ENCODE measurements around the gene MAP2K7. TPM values are rescaled to one million over a fixed set of nuclear protein-coding genes. Genes with fewer than 3 reads are reported as not detected.

The MAP2K7 gene
- polyA plus RNA-seq, 1 donor (not counting 4 experiments of a cell fraction or from before 2014, with no cell fraction given), result 8.4 TPM

DNA sequence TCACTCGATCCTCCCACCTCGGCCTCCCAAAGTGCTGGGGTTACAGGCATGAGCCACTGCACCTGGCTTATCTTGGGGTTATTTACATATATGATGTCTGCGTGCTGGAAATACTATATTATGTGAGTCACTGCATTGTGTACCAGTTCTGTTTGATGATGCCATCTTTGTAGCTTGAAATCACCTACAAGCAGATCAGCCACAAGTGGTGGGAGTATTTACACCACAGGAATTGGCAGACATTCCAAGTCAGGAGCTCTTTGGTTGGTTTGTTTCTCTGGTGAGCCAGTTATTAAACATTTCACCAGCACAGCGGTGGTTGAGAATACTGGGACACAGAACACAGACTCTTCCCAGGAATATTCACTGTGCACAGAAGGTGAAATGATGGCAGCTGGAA lies 44.3 kb downstream of the MAP2K7 start:
- Histone ChIP-seq H4K20me1 (ENCODE audit: control insufficient read depth, extremely low read depth, insufficient read depth, low read length) (no peaks in the 10 kb centered on the region), H3K27me3 (ENCODE audit: control insufficient read depth, extremely low read depth, insufficient read depth, low read length) (no peaks in the 10 kb centered on the region), H3K36me3 (ENCODE audit: control insufficient read depth in 2 of 2, extremely low read depth in 1 of 2, insufficient read depth in 2 of 2, low read length in 2 of 2) (no peaks in the 10 kb centered on the region), H3K4me2 (ENCODE audit: control insufficient read depth, extremely low read depth, insufficient read depth, low read depth, low read length) (no peak overlapping the region), H3K79me2 (ENCODE audit: control insufficient read depth, insufficient read depth, low read length) (peaks cover 4% of the 10 kb centered on the region), H2AFZ (ENCODE audit: control insufficient read depth, low read length) (no peak overlapping the region), H3K4me3 (ENCODE audit: control insufficient read depth in 2 of 3, extremely low read depth in 1 of 3, insufficient read depth in 2 of 3, low read depth in 1 of 3, low read length in 3 of 3) (no peak overlapping the region), H3K9ac (ENCODE audit: control insufficient read depth, extremely low read depth, insufficient read depth, low read length) (no peak overlapping the region), H3K9me1 (ENCODE audit: control insufficient read depth, extremely low read depth, insufficient read depth, low read length) (no peaks in the 10 kb centered on the region), H3K27ac (ENCODE audit: control insufficient read depth, insufficient read depth, low read length) (no peak overlapping the region), H3K9me3 (ENCODE audit: control insufficient read depth, low read depth, low read length) (no peaks in the 10 kb centered on the region), H3K4me1 (ENCODE audit: control insufficient read depth, extremely low read depth, insufficient read depth, low read length) (peaks cover 15% of the 10 kb centered on the region)
- no peak for DNase-seq (ENCODE audit: low read depth, low spot score)
- FAIRE-seq, result peak; percentile 13
- dilution Hi-C loops (cut with MboI; ENCODE audit: extremely low pct_ligation_motif_present, low sequenced_read_pairs), result no loop called here
- no peak for TF ChIP-seq EZH2 (IDR thresholded peaks at IDR 0.05; ENCODE audit: low read length)
- TF ChIP-seq, protein P1, sequence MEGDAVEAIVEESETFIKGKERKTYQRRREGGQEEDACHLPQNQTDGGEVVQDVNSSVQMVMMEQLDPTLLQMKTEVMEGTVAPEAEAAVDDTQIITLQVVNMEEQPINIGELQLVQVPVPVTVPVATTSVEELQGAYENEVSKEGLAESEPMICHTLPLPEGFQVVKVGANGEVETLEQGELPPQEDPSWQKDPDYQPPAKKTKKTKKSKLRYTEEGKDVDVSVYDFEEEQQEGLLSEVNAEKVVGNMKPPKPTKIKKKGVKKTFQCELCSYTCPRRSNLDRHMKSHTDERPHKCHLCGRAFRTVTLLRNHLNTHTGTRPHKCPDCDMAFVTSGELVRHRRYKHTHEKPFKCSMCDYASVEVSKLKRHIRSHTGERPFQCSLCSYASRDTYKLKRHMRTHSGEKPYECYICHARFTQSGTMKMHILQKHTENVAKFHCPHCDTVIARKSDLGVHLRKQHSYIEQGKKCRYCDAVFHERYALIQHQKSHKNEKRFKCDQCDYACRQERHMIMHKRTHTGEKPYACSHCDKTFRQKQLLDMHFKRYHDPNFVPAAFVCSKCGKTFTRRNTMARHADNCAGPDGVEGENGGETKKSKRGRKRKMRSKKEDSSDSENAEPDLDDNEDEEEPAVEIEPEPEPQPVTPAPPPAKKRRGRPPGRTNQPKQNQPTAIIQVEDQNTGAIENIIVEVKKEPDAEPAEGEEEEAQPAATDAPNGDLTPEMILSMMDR (optimal IDR thresholded peaks at IDR 0.05 in 1 of 3, IDR thresholded peaks at IDR 0.05 in 1 of 3, conservative IDR thresholded peaks at IDR 0.05 in 1 of 3; ENCODE audit: extremely low read depth in 1 of 3, insufficient read depth in 2 of 3, low read length in 3 of 3), result no peak

DNA sequence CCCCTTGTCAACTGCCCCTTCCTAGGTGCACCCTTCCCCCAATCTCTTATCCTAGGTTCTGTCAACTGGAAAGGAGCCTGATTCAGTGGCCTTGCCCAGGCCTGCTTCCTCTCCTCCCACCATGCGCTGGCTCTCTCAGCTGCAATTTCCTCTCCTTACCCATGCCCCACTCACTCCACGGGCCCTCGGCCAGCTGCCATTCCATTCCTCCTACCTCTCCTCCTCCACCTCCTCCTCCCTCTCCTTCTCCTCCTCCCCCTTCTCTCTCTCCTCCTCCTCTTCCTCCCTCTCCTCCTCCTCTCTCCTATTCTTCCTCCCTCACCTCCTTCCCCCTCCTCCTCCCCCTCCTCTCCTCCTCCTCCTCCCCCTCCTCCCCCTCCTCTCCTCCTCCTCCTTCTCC lies 49.4 kb downstream of the MAP2K7 start:
- no peak overlapping the region for H2AFZ ChIP-seq (ENCODE audit: control insufficient read depth, low read length)
- FAIRE-seq, result peak; percentile 96
- TF ChIP-seq, protein P1 (optimal IDR thresholded peaks at IDR 0.05 in 1 of 3, IDR thresholded peaks at IDR 0.05 in 1 of 3, conservative IDR thresholded peaks at IDR 0.05 in 1 of 3; ENCODE audit: extremely low read depth in 1 of 3, insufficient read depth in 2 of 3, low read length in 3 of 3), result no peak
- no peak for TF ChIP-seq EZH2 (IDR thresholded peaks at IDR 0.05; ENCODE audit: low read length)
- peak overlapping the region; percentile 66 for H3K4me2 ChIP-seq (ENCODE audit: control insufficient read depth, extremely low read depth, insufficient read depth, low read depth, low read length)
- H4K20me1 ChIP-seq (ENCODE audit: control insufficient read depth, extremely low read depth, insufficient read depth, low read length), result no peaks in the 10 kb centered on the region
- dilution Hi-C loops (cut with MboI; ENCODE audit: extremely low pct_ligation_motif_present, low sequenced_read_pairs), result no loop called here
- no peaks in the 10 kb centered on the region for H3K79me2 ChIP-seq (ENCODE audit: control insufficient read depth, insufficient read depth, low read length)
- H3K9ac ChIP-seq (ENCODE audit: control insufficient read depth, extremely low read depth, insufficient read depth, low read length), result no peak overlapping the region
- peaks cover 0 to 8% of the 10 kb centered on the region in 2 experiments for H3K36me3 ChIP-seq (ENCODE audit: control insufficient read depth in 2 of 2, extremely low read depth in 1 of 2, insufficient read depth in 2 of 2, low read length in 2 of 2)
- H3K9me3 ChIP-seq (ENCODE audit: control insufficient read depth, low read depth, low read length), result no peaks in the 10 kb centered on the region
- peak overlapping the region in 1 of 3 experiments; percentile 10 for H3K4me3 ChIP-seq (ENCODE audit: control insufficient read depth in 2 of 3, extremely low read depth in 1 of 3, insufficient read depth in 2 of 3, low read depth in 1 of 3, low read length in 3 of 3)
- H3K9me1 ChIP-seq (ENCODE audit: control insufficient read depth, extremely low read depth, insufficient read depth, low read length), result no peaks in the 10 kb centered on the region
- DNase-seq (ENCODE audit: low read depth, low spot score), result no peak
- H3K27me3 ChIP-seq (ENCODE audit: control insufficient read depth, extremely low read depth, insufficient read depth, low read length), result no peaks in the 10 kb centered on the region
- peaks cover 10% of the 10 kb centered on the region for H3K4me1 ChIP-seq (ENCODE audit: control insufficient read depth, extremely low read depth, insufficient read depth, low read length)
- H3K27ac ChIP-seq (ENCODE audit: control insufficient read depth, insufficient read depth, low read length), result peak overlapping the region; percentile 20
